Keratinocyte (primary cell): ENCODE measurements around the gene TCFL5.

ENCODE experiments used
- CTCF ChIP-seq, 3 experiments: IDR thresholded peaks in 1 of 3; conservative IDR thresholded peaks in 1 of 3; optimal IDR thresholded peaks in 1 of 3; 2 replicates in 2 of 3; 3 replicates in 1 of 3; pipeline versions ENCODE3 to v1.5.1; 2011; ENCODE audit warnings: low read length in 3 of 3, mild to moderate bottlenecking in 3 of 3, moderate library complexity in 2 of 3, control low read depth in 1 of 3, inconsistent platforms in 1 of 3; ENCODE audit not compliant: insufficient read depth in 2 of 3; ENCODE audit errors: extremely low read depth in 1 of 3
- EZH2 ChIP-seq: IDR thresholded peaks from one replicate; pipeline ENCODE4 v1.6.1; 2012; ENCODE audit warnings: inconsistent platforms, mild to moderate bottlenecking, low read length, moderate library complexity

GRCh38 chr20:62839261-62839660 lies 22.4 kb downstream of the TCFL5 start:
- TF ChIP-seq CTCF (optimal IDR thresholded peaks at IDR 0.05 in 1 of 3, IDR thresholded peaks at IDR 0.05 in 1 of 3, conservative IDR thresholded peaks at IDR 0.05 in 1 of 3; ENCODE audit: extremely low read depth in 1 of 3, insufficient read depth in 2 of 3, low read length in 3 of 3) (no peak), EZH2 (no peak)
